Right lung (tissue), 5 donors: ENCODE results near the gene SERPINH1. TPM values are rescaled to one million over a fixed set of nuclear protein-coding genes. Genes with fewer than 3 reads are reported as not detected.
"Not testable (repeated sequence)": the region's sequence is repeated elsewhere in the genome, so short reads cannot be mapped to it uniquely, and the experiment has no call there.

Source experiments
- DNase-seq, 2 donors: peaks; one replicate each; pipeline ENCODE4 v3.0.0-alpha.2; 2013
- polyA plus RNA-seq, 5 donors: library from polyadenylated mRNA; unstranded; fragments of 120-200 nt; gene quantifications; one replicate each; pipeline versions ENCODE4 v1.2.1 to v1.2.3, GENCODE V29; 2013; ENCODE audit warnings: inconsistent platforms in 1 of 5, low replicate concordance in 1 of 5; ENCODE audit not compliant: insufficient read length in 5 of 5, insufficient read depth in 1 of 5

SERPINH1 gene
- polyA plus RNA-seq, 5 donors = 354 to 546 (median 466) TPM

DNA sequence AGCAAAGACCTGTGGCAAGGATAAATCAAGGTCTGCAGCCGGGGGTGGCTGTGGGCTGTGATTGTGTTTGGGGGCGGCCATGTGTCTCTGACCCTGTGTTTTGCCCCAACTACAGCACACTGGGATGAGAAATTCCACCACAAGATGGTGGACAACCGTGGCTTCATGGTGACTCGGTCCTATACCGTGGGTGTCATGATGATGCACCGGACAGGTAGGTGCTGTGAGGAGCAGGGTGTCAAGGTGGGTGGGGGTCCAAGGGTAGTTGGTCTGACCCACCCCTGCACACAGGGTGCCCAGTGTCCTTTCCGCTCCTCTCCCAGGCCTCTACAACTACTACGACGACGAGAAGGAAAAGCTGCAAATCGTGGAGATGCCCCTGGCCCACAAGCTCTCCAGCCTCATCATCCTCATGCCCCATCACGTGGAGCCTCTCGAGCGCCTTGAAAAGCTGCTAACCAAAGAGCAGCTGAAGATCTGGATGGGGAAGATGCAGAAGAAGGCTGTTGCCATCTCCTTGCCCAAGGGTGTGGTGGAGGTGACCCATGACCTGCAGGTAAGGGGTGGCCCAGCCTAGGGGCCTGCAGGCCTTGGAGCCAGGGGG is 6.7 kb downstream of the SERPINH1 start:
- no peak for DNase-seq

DNA sequence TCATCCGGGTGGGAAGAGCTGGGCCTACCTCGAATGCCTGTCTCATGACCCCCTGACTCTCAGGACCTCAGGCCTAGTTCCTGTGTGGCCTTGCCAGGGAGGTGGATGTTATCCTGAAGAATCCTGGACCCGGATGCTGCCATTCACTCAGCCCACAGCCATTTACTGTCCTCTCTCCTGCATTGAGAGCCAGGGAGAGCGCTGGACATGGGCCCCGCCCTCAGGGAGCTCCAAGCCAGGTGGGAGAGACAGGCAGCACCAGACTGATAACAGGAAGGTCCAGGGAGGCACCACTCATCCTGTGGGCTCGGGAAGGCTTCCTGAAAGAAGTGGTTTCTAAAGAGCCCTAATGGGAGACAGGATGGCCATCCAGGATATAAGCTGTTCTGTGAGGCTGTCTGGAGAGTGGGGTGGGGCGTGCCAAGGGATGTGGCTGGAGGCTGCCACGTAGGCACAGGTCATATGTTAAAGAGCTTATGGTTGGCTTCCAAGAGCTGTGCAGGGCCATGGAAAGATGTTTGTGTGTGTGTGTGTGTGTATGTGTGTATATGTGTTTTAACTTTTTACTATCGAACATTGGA is 8.6 kb downstream of the SERPINH1 start:
- no peak for DNase-seq

DNA sequence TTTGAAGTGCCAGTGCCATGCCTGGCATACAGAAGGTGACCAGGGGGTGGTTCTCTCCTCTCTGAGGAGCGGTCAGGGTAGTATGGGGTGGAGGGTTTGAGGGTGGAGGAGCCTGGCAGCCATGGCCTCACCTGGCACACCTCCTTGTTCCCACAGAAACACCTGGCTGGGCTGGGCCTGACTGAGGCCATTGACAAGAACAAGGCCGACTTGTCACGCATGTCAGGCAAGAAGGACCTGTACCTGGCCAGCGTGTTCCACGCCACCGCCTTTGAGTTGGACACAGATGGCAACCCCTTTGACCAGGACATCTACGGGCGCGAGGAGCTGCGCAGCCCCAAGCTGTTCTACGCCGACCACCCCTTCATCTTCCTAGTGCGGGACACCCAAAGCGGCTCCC is 9.6 kb downstream of the SERPINH1 start:
- DNase-seq = no peak

DNA sequence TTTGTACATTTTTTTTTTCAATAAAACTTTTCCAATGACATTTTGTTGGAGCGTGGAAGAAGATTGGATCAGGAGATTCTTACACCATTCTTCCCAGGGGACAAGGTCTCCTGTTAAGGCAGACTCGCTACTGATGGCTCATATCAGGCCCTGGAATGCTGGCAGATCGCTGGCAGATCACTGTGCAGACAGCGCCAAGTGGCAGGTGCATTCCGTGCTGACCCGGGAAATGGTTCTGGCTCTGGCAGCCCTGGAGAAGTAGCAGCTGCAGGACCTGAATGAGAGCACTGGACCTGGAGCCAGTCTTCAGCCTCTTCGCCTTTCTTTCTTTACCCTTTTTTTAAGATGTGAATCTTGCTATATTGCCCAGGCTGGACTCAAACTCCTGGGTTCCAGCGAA is 10.7 kb downstream of the SERPINH1 start:
- DNase-seq = no peak

DNA sequence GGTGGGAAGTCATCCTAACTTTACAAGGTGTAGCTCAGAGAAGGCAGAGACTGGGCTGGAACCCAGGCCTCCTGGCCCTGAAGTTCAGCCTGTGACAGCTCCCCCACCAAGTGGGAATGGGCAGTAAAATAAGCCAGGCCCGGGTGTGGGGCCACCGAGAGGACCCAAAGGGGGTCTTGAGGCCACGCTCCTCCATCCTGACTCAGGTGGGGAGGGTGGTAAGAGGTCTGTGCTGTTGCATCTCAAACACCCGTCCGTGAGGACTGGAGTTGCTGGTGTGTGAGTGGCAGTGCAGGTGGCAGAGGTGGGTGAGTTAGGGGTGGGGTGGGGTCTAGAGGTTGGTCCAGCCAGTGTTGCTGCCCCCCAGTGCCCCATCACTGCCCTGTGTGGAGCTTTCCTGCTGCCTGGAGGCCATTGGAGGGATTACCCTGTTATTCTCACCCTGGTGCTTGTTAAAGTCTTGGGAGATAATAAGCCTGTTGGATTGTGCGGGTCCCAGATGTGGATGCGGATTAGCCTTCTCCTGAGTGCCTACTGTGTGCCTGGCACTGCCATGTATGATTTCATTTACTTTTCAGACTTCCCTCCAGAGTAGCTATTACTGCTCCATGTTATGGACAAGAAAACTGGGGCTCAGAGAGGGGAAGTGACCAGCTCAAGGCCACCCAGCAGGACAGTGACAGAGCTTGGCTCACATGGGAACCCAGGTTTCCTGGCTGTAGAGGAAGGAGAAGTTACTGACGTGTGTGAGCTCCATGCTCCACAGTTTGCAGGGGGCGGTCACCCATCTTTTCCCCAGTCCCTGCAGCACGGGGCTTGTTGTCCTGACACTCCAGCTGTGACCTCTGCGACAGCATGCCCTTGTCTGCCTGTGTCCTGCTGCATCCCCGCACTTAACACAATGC is 12.9 kb downstream of the SERPINH1 start:
- no peak for DNase-seq

DNA sequence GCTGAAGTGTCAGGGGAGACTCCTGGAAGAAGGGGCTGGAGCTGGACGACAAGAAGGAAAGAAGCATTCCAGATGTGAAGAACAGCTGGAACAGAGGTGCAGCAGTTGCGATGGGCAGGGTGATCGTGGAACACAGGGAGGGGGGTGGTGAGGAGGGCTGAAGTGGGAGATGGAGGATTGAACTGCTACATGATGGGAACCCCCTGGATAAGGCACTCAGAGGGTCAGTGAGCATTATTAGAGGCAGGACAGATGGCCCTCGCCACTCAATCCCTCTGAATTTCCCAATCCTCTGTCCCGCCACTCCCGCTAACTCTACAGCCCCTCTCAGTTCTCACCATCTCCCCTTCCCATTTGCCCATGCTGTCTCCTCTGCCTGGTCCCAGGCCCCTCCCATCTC is 14.0 kb downstream of the SERPINH1 start:
- DNase-seq = no peak

DNA sequence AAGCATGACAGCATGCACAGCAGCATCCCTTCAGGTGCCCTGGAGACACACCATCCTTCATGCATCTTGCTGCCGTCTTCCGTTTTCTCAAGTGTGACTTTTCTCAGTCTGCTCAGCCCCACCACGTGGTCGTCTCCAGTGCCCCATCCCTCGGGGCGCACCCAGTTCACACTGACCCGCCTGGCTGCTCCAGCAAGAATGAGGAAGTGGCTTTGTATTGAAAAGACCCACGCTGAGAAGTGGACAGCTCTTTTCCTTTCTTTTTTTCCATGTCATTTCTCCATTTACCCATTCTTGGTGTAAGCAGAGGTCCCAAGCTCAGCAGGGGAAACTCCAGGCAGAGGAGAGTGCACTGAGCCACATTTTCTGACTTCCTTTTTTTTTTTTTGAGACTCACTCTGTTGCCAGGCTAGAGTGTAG is 14.5 kb downstream of the SERPINH1 start:
- DNase-seq = no peak

DNA sequence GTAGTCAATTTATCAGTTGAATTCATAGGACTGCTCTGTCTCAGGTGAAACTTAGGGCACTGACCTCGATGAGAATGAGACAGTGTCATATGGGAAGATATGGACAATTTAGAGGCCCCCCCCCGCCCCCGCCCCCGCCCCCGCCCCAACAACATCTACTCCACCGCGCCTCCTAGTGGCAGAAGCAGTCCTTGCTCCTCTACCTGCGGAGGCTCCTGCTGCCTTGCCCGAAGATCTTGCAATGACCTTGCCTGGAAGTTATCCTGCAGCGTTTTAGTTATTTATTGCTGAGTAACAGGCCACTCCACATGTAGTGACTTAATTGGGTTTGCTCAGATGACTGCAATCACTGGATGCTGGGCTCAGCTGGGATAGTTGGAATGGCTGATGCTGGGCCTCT is 15.2 kb downstream of the SERPINH1 start:
- no peak for DNase-seq

DNA sequence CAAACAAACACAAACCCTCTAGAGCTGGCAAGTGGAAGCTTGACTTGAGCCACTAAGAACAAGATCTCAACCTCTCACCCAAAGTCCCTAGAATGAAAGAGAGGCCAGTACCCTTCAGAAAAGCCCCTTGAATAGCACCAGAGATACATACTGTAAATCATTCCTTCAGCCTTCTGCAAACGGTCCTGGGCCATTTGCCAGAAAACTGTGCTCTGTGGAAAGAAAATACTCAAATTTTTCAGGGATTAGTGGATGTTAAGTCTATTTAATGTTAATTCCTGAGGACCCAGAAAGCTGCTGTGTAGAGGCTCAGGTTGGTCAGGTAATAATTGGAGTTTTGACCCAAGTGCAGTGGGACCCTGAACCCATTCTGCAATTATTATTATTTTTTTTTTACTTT is 16.9 kb downstream of the SERPINH1 start:
- no peak for DNase-seq

DNA sequence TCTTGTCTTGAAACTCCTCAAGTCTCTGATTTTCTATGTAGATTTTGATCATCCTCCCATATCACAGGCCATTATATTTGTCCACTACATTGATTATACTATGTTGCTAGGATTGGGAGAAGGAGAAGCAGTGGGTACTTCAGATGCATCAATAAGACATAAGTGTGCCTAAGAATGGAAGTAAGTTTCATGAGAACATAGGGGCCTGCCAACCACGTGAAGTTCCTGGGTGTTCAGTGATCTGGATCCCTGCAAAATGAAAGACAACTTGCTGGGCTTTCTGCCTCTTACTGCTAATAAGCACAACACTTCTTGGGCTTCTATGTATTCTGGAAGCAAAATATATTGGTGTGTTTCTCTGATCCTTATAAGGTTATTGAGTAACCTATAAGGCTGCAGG is 17.8 kb downstream of the SERPINH1 start:
- no peak for DNase-seq

DNA sequence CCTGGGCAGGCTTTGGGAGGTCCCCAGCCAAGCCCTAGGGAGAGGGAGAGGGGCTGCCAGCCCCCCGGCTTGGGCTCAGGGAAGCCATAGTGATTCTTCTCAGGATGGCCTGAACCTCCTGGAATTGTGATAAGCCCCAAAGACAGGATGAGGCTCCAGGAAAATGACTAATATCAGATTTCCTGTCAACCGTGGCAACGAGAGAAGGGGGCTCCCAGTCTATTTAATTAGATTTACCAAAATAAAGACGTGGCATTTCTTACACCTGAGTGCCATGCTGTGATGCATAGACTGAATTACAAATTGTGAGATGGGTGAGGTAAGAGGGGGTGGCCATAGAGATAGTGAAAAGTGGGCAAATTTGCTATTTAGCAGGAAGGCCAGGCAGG is 20.4 kb downstream of the SERPINH1 start:
- no peak for DNase-seq

DNA sequence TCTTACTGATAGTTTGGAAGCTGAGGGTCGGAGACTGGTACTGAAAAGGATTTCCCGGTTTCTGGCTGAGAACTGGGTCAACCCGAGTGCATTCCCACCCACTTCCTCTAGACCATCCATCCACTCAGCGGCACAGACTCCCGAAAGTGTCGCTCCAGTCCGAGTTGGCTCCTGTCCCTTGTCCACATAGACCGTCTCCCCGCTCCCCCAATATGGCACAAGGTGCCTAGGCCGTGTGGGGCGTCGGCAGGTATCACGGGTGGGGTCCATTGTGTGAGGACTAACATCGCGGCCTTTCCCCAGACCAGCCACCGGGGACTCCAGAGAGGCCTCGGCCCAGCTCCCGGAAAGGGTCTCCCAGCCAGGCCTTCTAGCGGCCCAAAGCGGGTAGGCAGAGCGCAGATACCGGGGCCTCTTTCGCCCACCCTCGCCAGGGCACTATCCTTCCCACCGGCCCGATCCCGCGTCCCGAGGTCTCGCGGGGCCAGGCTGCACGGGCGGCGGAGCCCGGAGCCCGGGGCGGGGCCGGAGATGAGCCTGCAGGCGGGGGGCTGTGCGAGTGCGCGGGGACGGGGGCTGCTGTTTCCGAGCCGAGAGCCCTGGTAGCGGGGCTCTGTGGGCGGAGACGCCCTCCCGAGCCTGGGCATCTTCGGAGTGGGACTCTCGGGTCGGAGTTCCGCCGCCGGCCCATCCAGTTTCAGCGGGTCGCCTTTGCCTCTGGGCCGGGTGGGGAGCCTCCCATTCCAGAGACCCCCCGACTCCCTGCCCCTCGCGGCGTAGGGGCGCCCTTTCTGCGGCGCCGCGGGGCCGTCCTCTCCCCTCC is 21.1 kb downstream of the SERPINH1 start:
- peak; percentile 90 to 91 for DNase-seq

DNA sequence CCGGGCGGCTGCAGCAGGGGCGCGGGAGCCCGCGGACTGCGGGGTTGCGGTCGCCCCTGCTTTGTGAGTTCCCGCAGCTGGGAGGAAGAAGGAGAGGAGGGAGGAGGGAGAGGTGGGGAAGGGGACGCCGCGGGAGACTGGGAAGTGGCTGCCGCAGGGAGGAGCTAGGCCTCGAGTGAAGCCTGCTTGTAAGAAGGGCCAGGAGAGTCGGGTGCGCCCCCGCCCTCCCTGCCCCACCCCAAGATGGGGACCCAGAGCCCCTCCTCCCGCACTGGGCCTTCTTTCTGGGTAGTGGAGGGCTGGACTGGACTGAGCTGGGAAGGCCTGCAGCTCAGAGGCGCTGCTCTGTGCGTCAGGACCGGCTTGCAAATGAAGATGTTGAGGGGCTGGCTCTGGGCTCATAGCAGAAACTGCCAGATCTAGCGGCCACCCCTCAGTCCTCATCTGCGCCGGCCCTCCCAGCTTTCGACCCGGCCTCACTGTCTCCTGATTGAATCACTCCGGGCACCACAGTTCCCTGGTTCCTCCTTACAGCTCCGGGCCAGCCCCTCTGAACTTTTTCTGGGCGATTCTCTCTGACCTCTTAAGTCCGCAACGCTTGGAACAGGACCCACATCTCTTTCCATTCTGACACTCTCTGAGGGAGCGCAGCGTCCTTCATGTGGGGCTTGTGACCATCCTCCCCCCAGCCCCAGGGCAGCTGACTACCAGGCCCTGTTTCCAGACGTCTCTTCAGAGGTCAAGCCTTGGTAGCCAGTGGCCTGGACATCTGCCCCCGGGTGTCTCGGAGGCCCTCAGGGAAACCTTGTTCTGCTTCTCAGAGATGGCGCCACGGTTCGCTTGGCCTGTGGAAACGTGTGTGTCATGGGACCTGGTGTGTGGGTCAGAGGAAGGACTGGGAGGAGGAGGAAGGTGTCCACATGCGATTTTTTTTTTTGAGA is 21.9 kb downstream of the SERPINH1 start:
- DNase-seq = peak; percentile 82 to 86

DNA sequence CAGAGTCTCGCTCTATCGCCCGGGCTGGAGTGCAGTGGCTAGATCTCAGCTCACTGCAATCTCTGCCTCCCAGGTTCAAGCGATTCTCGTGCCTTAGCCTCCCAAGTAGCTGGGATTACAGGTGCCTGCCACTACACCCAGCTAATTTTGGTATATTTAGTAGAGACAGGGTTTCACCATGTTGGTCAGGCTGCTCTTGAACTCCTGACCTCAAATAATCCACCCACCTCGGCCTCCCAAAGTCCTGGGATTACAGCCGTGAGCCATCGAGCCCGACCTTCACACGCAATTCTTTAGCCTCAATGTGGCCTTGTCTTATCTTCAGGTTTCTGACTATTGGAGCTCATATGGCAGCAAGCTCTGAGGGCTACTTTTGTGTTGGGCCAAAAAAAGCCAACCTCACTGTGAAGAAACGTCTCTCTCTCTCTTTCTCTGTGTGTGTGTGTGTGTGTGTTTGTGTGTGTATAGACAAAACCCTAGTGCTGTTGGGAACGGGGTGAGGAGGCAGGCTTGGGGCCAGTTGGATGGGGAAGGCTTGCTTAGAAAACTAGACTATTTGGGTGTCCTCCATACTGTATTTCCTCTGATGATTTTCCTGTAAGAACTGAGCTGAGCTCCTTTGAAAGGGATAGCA is 22.7 kb downstream of the SERPINH1 start:
- DNase-seq = not testable (repeated sequence)

DNA sequence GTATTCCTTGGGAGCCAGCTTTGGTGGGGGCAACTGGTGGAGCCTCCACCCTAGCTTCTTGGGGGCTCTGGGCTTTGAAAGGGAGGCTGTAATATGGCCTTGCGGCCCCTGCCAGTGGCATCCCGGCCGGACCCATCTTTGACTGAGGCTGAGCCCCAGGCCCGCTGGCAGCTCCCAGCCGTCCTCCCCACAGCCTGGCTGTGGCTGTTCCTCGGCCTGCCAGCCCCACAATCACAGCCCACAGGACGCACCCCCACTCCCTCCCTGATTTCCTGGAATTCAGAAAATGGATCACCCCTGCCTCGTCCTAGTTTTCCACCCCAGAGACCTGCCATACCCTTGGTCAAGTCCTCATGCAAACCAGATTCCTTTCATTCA is 23.2 kb downstream of the SERPINH1 start:
- no peak for DNase-seq

DNA sequence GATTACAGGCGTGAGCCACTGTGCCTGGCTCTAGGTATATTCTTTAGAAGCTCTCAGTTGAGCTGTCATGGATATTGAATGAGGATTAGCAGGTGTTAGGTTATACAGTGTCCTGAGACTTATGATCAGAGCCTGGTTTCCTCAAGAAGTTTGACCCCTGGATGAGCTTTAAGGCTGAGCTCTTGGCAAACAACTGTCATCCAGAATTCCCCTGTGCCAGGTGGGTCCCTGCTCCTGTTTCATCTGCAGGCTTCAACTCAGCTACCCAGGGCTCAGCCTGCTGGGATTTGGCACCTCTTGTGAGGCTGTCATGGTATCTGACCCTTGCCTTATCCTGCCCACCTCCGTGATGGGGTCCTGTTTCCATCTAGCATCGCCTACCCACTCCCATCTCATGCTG is 24.3 kb downstream of the SERPINH1 start:
- DNase-seq = no peak

DNA sequence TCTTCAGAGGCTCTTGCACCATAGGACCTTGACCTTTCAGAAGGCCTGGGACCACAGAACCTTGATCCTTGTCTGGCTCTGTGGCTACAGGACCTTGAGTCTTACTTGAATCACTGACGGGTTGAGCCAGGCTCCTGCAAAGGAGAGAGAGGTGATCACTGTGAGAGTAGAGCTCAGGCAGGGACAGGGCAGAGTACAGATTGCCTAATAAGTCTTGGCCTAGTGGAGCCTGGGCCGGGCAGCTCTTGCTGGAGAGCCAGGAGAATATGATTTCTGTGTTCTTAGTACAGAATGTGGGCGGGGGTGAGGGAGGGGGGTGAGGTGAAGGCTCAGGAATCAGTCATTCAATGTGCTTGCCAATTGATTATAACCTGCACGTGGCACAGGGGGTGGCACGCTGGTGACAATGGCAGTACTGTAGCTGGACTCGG is 26.0 kb downstream of the SERPINH1 start:
- no peak for DNase-seq

DNA sequence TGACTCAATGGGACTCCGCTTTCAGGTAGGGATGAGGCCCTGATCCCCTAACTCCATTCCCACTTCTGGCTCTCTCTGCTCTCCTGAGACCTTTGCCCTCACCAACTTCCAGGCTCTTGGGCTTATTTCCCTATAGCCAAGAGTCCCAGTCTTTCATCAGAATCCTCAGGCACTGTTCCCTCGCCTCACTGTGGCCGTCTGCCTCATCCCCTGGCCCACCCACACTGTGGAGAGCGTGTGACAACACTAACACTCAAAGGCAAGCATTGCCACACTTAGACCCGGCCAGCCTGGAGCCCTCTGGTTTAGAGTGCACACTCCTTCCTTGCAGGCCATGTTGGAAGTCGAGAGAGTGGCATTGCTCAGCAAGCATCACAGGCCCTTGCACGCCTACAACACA is 27.0 kb downstream of the SERPINH1 start:
- DNase-seq = no peak

DNA sequence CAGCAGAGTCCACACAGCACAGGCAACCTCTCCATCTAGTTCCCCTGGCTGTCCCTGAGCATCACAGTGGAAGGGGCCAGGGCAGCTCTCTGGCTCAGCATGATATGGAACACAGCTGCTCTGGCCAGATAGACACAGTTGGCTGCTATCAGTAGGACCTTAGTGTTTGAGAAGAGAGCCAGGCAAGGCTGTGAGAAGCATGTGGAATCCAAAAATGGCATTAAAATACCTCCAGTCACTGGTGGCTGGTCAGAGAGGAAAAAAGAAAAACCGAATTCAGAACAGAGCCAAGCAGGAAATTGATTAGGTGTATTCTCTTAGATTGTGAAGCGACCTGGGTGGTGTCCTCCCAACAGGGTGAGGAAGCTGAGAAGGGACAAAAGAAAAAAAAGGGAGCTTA is 27.9 kb downstream of the SERPINH1 start:
- peak; percentile 48 to 50 for DNase-seq

DNA sequence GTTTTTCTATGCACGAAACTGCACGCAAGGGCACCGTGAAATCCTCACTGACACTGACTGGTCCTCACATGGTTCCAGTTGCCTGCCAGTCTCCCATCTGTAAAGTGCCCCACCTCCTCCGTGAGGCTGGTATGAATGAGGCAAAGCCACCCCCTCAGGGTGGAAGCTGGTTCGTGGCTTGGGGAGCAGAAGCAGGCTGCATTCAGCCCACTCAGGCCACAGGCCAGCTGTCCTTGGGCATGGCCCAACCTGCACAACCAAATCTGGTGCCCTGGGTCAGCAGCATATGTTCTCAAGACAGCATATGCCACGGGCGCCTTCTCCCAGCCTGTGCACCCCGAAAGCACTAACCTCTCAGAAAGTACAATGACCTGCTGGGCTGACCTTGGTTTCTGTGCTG is 29.3 kb downstream of the SERPINH1 start:
- no peak for DNase-seq

DNA sequence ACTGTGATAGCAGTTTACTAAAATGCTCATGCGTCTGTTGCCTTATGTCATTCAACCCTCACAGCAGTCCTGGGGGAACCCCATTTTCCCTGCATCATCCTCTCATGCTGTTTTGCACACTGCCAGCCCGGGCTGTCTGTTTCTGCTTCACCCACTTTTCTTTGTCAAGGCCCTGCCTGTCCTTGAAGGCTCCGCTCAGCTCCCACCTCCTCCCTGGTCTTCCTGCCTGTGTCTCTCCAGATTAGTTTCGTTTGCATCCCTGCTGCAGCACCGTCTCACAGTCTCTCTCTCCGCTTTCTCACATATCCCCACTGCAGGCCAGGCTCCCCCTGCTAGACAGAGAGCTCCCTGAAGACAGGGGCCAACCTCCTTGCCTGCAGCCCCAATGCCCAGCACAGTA is 29.9 kb downstream of the SERPINH1 start:
- DNase-seq = no peak
